ENCODE data around the gene SLC35A1. TPM values are rescaled to one million over a fixed set of nuclear protein-coding genes. Genes with fewer than 3 reads are reported as not detected.

The SLC35A1 gene
- total and polyA plus RNA-seq, 10 donors, result 13.3 to 25.4 (median 18.7) TPM

DNA sequence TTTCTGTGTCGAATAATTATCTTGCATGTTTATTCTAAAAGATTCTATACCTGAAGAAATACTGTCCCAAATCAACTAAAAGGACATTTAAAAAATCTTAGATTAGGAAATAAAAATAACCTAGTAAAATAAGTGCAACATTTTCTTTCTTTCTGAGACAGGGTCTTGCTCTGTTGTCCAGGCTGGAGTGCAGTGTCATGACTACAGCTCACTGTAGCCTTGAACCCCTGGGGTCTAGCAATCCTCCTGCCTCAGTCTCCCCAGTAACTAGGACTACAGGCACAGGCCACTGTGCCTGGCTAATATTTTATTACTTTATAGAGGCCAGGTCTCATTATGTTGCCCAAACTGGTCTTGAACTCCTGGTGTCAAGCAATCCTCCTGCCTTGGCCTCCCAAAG, 68.3 kb downstream of the SLC35A1 start:
- peaks cover 0 to 18% (median 2%) of the 10 kb centered on the region in 6 donors for H3K4me1 ChIP-seq
- intact Hi-C loops (cut with DNase I; ENCODE audit: low total_unique reads), result no loop called here
- H3K36me3 ChIP-seq, result peaks cover 0 to 82% (median 46%) of the 10 kb centered on the region in 6 donors
- 94 to 98% (median 96%) methylated on average over 1 of the region's 1 CpG for WGBS, 5 donors
- no peak for TF ChIP-seq POLR2AphosphoS5 (IDR thresholded peaks at IDR 0.05)
- no peak for TF ChIP-seq POLR2A (IDR thresholded peaks at IDR 0.05)
- TF ChIP-seq, protein P1, sequence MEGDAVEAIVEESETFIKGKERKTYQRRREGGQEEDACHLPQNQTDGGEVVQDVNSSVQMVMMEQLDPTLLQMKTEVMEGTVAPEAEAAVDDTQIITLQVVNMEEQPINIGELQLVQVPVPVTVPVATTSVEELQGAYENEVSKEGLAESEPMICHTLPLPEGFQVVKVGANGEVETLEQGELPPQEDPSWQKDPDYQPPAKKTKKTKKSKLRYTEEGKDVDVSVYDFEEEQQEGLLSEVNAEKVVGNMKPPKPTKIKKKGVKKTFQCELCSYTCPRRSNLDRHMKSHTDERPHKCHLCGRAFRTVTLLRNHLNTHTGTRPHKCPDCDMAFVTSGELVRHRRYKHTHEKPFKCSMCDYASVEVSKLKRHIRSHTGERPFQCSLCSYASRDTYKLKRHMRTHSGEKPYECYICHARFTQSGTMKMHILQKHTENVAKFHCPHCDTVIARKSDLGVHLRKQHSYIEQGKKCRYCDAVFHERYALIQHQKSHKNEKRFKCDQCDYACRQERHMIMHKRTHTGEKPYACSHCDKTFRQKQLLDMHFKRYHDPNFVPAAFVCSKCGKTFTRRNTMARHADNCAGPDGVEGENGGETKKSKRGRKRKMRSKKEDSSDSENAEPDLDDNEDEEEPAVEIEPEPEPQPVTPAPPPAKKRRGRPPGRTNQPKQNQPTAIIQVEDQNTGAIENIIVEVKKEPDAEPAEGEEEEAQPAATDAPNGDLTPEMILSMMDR (IDR thresholded peaks at IDR 0.05 in 8 of 11, conservative IDR thresholded peaks at IDR 0.05 in 3 of 11), result no peak
- DNase-seq, result no peak
- H3K27ac ChIP-seq, result peak overlapping the region in 2 of 8 donors; percentile 47 to 58
- H3K4me3 ChIP-seq, result no peak overlapping the region
- peaks cover 0 to 18% (median 12%) of the 10 kb centered on the region in 8 donors for H3K9me3 ChIP-seq
- H3K27me3 ChIP-seq (replicated peaks in 1 of 7), result no peaks in the 10 kb centered on the region

DNA sequence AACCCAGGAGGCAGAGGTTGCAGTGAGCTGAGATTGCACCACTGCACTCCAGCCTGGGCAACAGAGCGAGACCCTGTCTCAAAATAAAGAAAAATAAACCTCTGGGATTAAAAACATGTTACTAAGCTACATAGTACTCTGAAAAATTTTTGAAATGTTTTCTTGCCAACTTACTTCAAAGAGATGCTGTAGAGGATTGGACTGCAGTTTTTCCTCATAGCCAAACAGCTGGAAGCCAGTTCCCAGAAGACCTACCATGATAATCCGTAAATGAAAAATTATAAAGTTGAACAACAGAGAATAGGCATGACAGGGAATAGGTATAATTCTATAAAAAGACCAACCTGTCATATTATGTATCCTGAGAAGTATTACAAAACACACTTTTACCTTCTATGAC, 69.0 kb downstream of the SLC35A1 start:
- 94 to 100% (median 97%) methylated on average over 2 of the region's 2 CpGs for WGBS, 5 donors
- peaks cover 0 to 18% (median 12%) of the 10 kb centered on the region in 8 donors for H3K9me3 ChIP-seq
- intact Hi-C loops (cut with DNase I; ENCODE audit: low total_unique reads), result no loop called here
- no peak for DNase-seq
- H3K27me3 ChIP-seq (replicated peaks in 1 of 7), result no peaks in the 10 kb centered on the region
- peaks cover 0 to 14% (median 2%) of the 10 kb centered on the region in 6 donors for H3K4me1 ChIP-seq
- TF ChIP-seq POLR2A (IDR thresholded peaks at IDR 0.05) (no peak), POLR2AphosphoS5 (IDR thresholded peaks at IDR 0.05) (no peak)
- TF ChIP-seq, protein P1 (IDR thresholded peaks at IDR 0.05 in 8 of 11, conservative IDR thresholded peaks at IDR 0.05 in 3 of 11), result no peak
- H3K36me3 ChIP-seq, result peaks cover 0 to 89% (median 46%) of the 10 kb centered on the region in 6 donors
- no peak overlapping the region for H3K27ac ChIP-seq
- H3K4me3 ChIP-seq, result no peak overlapping the region

DNA sequence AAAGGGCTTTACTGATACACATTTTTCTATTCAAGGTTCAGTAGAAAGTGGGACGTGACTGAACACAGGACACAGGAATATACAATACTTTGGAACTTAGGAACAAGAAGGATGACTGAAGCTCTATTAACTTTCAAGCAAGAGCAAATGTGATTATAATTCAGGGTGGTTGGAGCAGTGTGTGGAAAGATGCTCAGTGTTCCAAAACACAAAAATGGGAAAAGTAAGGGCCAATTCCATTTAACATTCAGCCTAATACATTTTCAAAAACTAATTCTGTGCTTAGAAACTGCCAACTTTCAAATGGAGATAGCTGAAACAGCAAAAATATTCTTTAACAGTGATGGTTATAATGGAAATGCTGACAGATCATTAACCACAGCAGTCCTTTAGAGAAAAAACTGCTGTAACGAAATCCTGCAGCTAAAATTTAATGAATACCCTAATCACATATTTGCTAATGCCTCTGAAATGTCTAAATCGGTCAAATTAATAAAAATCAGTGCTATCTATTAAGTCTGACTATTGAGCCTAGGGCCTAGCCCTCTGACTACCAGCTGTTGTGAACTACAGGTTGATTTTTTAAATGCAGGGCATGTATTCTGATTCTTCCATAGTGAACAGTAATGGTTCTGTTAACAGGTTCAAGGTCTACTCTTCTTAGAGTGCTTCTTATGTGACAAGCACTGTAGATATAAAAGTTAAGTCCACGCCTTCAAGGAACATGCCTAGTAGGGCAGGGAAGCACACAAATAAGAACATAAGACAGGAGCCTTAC, 71.1 kb downstream of the SLC35A1 start:
- peaks cover 0 to 97% (median 45%) of the 10 kb centered on the region in 6 donors for H3K36me3 ChIP-seq
- H3K4me3 ChIP-seq, result no peak overlapping the region
- no peaks in the 10 kb centered on the region for H3K27me3 ChIP-seq (replicated peaks in 1 of 7)
- DNase-seq, result no peak
- peaks cover 0 to 5% (median 0%) of the 10 kb centered on the region in 6 donors for H3K4me1 ChIP-seq
- no peak overlapping the region for H3K27ac ChIP-seq
- peaks cover 0 to 18% (median 12%) of the 10 kb centered on the region in 8 donors for H3K9me3 ChIP-seq
- intact Hi-C loops (cut with DNase I; ENCODE audit: low total_unique reads), result no loop called here
- no peak for TF ChIP-seq POLR2A (IDR thresholded peaks at IDR 0.05)
- TF ChIP-seq, protein P1 (IDR thresholded peaks at IDR 0.05 in 8 of 11, conservative IDR thresholded peaks at IDR 0.05 in 3 of 11), result no peak
- TF ChIP-seq POLR2AphosphoS5 (IDR thresholded peaks at IDR 0.05), result no peak
- WGBS, 5 donors, result 90 to 98% (median 95%) methylated on average over 4 of the region's 4 CpGs

DNA sequence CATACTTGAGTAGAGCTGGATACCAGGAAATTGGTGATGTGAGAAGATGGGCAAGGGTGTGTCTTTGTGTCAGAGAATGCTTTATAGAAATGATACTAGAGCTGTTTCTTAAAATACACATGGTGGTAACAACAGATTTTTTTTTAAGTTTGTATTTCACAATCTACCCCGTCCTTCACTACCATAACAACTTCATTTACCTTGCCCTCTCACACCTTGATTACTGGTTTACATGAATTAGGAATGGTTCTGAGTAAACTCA, 71.6 kb downstream of the SLC35A1 start:
- DNase-seq, result no peak
- WGBS, 5 donors, result 81 to 86% (median 81%) methylated on average over 1 of the region's 1 CpG
- Histone ChIP-seq H3K36me3 (peaks cover 0 to 97% (median 45%) of the 10 kb centered on the region in 6 donors), H3K27ac (no peak overlapping the region), H3K27me3 (replicated peaks in 1 of 7) (no peaks in the 10 kb centered on the region), H3K9me3 (peaks cover 0 to 15% (median 11%) of the 10 kb centered on the region in 8 donors), H3K4me3 (no peak overlapping the region), H3K4me1 (peaks cover 0 to 5% (median 0%) of the 10 kb centered on the region in 6 donors)
- intact Hi-C loops (cut with DNase I; ENCODE audit: low total_unique reads), result no loop called here
- TF ChIP-seq POLR2A (IDR thresholded peaks at IDR 0.05), result no peak
- TF ChIP-seq, protein P1 (IDR thresholded peaks at IDR 0.05 in 8 of 11, conservative IDR thresholded peaks at IDR 0.05 in 3 of 11), result no peak
- no peak for TF ChIP-seq POLR2AphosphoS5 (IDR thresholded peaks at IDR 0.05)
